DMS114 treated with DMSO at 0.1 percent for 48 hours (cell line): ENCODE data around the gene E4F1.
A peak's percentile ranks its signal among the peaks of the same experiment; 100 is the strongest.
"Not testable (repeated sequence)": the region's sequence is repeated elsewhere in the genome, so short reads cannot be mapped to it uniquely, and the experiment has no call there.

Source experiments
- DNase-seq: peaks from one replicate; lab custom pipeline; 2025; ENCODE audit not compliant: unreplicated experiment; lab: John Stamatoyannopoulos, UW

The E4F1 gene

DNA sequence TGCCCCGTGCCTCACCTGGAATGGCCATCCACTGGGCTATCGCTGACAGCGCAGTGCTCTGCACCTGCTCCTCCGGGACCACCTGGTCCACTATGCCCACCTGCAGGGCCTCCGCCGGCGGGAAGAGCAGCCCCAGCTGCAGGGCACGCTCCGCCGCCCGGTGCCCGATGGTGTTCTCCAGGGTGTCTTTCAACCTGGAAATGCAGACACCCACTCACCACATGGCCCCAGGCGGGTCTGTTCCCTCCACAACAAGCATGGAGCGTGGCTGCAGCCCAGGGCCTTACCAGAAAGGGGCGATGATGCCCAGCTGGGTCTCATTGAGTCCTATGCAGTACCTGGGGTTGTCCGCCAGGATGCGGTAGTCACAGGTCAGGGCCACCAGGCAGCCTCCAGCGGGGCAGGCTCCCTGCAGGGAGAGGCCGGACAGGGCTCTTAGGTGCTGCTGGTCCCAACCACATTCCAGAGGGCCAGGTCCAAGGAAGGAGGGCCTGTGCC lies 19.7 kb downstream of the E4F1 start:
- DNase-seq, result no peak

DNA sequence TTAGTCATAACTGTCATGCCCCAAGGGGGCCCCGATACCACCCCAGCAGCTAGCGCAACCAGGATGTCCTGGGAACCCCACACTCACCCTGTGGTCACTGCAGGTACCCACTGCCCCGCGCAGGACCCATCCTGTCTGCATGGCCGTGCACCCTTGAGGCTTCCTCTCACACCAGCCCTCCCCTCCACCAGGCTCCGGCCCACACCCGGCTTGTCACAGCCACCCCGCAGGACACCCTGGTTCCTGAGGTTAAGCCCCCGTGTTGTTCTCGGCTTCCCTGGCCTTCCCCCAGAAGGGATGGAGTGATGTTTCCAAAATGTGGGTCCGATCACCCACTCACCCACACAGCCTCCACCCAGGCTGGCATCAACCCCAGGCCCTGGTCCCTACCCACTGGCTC lies 20.4 kb downstream of the E4F1 start:
- DNase-seq, result no peak

- no peak for DNase-seq
Observed at GRCh38 chr16:2244301-2244700, 20.9 kb downstream of the E4F1 start.

DNA sequence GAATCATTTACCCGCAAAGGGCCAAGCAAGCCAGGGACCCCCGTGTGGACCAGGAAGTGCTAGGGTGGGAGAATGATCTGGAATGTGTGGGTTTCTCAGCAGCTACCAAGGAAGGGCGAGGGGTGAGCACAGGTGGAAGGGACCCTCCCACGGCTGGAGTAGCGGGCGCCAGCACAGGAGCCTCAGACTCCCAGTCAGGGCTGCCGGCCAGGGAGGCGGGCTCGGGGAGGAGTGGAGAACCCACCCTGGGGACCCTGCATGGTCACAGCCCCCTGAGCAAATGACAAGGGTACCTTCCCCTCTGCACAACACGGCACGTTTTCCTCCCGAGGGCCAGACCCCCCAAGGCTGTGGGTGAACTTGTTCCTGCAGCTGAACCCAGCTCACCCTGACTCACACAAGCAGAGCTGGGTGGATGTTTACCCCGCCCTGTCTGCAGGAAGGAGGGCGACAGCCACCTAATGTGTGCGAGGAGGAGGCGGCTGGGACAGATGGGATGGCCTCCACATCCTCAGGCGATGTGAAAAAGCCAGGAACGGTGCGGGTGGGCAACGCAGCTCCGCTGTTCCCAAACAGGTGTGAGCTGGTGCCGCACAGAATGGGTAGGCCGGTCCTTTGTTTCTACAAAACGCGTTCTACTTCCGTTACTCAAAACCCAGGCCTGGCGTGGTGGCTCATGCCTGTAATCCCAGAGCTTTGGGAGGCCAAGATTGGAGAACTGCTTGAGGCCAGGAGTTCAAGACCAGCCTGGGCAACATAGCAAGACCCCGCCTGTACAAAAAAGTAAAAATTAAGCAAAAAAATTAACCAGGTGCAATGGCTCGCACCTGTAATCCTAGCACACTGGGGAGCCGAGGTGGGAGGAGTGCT lies 21.8 kb downstream of the E4F1 start:
- no peak for DNase-seq

GRCh38 chr16:2246301-2246885 lies 23.0 kb downstream of the E4F1 start:
- DNase-seq, result no peak

- DNase-seq, result no peak
Observed at GRCh38 chr16:2250652-2251295, 27.4 kb downstream of the E4F1 start.

DNA sequence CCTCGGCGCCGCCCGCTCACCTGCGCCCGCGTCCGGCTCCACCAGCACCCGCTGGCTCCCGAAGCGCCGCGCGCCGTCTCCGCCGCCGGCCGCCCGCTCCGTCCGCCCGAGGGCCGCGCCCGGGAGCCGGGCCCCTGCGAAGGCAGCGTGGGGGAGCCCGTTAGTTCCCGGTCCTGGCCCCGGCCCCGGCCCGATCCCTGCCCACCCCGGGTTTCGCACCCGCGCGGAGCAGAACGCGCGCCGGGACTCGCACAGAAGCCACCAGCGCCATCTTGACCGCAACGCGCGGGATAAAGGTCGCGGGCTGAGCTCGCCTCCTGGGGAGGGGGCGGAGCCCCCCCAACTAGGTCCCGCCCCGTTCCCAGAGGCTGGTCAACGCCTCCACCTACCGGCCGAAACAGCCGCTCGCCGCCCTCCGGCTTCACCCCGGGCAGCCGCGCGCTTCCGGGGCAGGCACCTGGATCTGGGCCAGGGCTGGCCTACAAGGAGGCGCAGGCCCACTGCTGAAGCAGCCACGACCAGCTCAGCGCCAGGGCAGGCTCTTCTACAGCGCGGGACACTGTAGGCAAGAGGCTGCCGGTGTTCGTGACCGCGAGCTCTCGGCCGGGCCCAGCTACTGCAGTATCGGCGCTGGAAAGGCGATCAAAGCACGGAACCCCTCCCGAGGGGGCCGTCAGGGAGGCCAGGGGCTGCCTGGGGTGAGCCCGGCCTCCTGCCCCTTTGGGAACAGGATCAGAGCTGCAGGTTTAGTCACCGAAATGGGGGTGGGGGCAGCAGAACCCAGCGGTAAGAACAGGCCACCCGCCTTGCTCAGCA lies 28.1 kb downstream of the E4F1 start, which contains the start of gene ECI1:
ECI1 (minus strand) TSS at position 292 of the 816 bp plus-strand sequence; CDS start at position 271, 21 bp downstream.
- DNase-seq, result peak; percentile 69

DNA sequence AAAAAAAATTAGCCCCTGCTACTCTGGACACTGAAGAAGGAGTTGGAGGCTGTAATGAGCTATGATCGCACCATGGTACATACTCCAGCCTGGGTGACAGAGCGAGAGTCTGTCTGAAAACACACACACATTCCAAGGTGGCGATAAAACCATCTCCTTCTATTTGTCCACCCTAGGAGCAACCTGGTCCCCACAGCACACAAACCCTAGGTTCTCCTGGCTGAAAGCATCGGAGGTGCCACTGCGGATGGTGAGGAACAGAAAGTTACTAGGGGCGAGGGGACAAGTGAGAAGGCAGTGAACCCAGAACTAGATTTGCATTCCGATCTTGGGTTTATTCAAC lies 29.4 kb downstream of the E4F1 start:
- DNase-seq, result no peak

DNA sequence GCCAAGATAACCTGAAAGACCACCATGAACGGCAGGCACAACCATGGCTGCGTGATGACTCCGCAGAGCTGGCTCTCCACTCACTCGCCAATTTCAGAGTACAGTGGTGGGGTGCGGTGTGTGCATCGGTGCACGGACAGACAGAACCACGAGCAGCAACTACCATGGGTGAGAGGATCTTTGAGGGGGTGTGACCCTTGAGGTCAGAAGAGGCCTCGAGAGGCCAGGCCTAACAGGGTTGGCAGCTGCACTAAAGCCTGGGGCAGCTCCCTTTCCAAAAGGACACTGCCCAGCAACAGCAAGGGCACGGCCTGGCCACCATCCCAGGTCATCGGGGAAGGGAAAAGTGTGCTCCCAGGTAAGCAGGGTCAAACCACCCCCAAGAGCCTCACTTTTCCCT lies 29.9 kb downstream of the E4F1 start:
- DNase-seq, result no peak

DNA sequence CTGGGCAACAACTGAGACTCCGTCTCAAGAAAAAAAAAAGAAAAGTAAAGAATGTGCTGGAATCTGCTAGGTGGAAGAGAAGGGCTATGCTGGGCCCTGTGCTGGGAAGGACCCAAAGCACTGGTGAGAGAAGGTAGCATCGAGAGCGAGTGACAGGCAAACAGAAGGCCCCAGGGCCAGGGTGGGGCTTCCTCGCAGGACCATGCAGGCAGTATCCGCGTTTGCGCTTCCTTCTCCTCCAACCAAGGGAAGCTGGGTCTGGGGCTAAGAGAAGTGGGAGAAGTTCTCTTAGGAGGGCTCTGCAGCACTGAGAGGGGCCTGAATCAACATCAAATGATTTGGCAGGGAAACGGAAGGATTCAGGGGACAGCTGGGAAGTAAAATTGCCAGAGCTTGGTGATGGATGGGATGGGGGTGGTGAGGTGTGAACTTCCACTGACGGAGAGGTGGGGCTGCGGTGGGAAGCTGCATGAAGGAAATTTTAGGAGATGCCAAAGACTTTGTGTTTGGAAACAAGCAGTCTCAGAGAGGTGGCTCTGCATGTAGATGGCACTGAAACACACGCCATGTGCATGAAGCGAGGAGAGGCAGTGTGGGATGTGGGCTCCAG lies 33.2 kb downstream of the E4F1 start:
- no peak for DNase-seq

- DNase-seq, result no peak
Observed at GRCh38 chr16:2257726-2258125, 34.3 kb downstream of the E4F1 start.

DNA sequence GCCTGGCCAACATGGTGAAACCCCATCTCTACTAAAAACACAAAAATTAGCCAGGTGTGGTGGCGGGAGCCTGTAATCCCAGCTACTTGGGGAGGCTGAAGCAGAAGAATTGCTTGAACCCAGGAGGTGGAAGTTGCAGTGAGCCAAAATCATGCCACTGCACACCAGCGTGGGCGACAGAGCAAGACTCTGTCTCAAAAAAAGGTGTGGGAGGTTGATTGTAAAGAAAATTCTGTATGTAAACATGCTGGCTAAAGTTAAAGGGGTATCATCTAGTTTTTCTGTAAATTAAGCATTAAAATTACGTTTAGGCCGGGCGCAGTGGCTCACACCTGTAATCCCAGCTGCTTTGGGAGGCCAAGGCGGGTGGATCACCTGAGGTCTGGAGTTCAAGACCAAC lies 35.1 kb downstream of the E4F1 start:
- DNase-seq, result not testable (repeated sequence)

- DNase-seq, result no peak
Observed at GRCh38 chr16:2260250-2260649, 36.9 kb downstream of the E4F1 start.

GRCh38 chr16:2263026-2263425 lies 39.6 kb downstream of the E4F1 start:
- DNase-seq, result not testable (repeated sequence)

DNA sequence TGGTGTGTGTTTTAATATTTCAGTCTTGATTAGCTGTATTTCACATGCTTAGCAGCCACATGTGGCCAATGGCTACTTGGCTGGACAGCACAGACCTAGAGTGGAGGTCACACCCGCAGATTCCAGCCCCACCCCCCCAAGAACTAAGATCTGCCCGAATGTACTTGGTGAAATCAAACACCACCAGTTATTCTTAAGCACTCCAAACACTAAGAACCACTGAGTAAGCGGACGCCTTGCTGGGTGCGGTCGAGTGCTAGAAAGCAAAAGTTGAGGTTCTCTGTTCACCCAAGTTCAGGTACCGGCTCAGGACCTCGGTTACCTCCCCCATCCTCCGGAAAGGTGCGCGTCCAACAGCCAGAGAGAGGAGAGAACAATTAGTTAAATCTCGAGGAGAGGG lies 43.5 kb downstream of the E4F1 start:
- not testable (repeated sequence) for DNase-seq

- DNase-seq, result not testable (repeated sequence)
Observed at GRCh38 chr16:2267505-2267912, 44.1 kb downstream of the E4F1 start.

- DNase-seq, result peak; percentile 67
Observed at GRCh38 chr16:2267913-2268666, 44.7 kb downstream of the E4F1 start, which contains the start of gene RNPS1. Gene RNPS1, minus strand, starts transcription at chr16:2268126. Its CDS starts 3,483 bp downstream, at chr16:2264643.

DNA sequence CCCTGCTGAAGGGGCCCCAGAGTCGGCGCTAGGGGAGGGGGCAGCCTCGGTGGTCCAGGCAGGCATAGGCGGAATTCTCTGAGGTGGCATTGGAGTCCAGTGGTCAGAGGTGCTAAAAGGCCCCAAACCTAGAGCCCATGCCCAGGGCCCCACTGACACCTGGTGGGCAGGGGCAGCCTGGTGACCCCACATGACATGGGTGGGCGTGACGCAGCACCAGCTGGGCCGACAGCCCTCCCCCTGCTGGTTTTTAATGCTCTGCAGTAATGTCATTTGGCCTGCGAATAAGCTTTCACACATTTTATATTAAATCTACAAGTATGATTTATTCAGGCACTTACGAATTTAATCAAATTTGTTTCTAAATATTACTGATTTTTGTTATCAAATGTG lies 46.7 kb downstream of the E4F1 start:
- no peak for DNase-seq

GRCh38 chr16:2270588-2271470 lies 47.4 kb downstream of the E4F1 start:
- DNase-seq, result no peak
